GM18505 (cell line): ENCODE data around the gene TAGAP.
"Not testable (repeated sequence)": the region's sequence is repeated elsewhere in the genome, so short reads cannot be mapped to it uniquely, and the experiment has no call there.

ENCODE experiments used
- ATAC-seq: cut with Tn5 transposase; IDR thresholded peaks from one replicate; pipeline ENCODE4 v1.9.1; 2021; ENCODE audit not compliant: unreplicated experiment
- POLR2A ChIP-seq: IDR thresholded peaks from 4 replicates; pipeline ENCODE4 v1.6.1; 2011; ENCODE audit warnings: borderline replicate concordance; ENCODE audit not compliant: insufficient read depth, insufficient read length; ENCODE audit errors: extremely low read depth

The TAGAP gene

GRCh38 chr6:159043947-159044346, 844 bp downstream of the TAGAP start:
- no peak for TF ChIP-seq POLR2A
- ATAC-seq: no peak

DNA sequence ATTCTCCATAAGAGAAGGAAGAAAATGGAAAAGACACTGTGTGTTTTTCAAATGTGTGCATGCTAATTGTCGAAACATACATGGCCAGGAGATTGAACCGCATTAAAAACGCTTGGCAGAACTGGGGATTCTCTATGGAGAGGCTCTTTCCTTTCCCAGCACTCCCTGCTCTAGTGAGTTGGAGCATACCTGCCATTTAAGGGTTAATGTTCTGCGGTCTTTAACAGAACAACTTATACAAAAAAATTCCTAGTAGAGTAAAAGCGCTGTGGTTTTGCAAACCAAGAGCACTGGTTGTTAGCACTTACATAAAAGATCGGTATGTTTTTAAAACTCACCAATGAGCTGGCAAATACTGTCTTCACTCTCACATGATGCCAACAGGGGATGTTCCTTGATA, 1.5 kb downstream of the TAGAP start:
- ATAC-seq: no peak
- TF ChIP-seq POLR2A: no peak

GRCh38 chr6:159042826-159043181, 2.0 kb downstream of the TAGAP start:
- no peak for TF ChIP-seq POLR2A
- ATAC-seq: no peak

- TF ChIP-seq POLR2A: no peak
- ATAC-seq: no peak
These were observed 2.6 kb downstream of the TAGAP start for GRCh38 chr6:159042003-159042825.

DNA sequence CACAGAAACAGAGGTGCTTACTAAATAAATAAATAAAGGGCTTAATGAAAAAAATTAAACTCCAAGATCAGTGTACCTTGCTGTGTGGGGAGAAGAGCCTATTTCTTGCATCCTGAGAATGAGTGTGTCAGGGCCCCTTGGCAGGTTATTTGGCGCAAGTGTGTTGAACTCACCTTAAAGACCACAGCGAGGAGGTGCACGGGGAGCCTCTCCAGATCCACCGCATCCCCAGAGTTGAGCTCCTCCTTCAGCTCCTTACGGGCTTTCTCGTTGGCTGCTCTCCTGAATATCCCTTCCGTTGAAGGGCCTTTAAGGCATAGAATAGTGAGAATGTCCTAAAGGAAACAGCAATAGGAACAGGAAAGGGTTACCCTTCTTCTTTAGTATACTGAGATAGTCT, 3.6 kb downstream of the TAGAP start:
- no peak for ATAC-seq

DNA sequence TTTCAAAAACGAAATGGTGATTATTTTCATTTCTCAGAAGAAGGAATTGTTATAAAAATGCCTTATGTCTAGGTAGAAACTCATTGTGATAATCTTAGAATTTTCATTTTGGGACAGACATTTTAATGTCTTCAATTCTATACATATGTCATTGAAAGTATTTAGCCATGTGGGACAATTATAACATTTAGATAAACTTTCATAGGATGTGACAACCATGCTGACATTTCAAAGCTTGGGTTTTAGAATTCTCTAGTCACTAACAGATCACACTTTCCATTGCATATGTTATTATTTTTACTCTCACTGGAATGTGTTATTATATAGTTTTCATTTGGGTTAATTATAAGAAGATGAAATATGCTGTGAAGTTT, 4.9 kb downstream of the TAGAP start:
- no peak for TF ChIP-seq POLR2A
- ATAC-seq: no peak

More for the DNA sequence above, 3.6 kb downstream of the TAGAP start:
- TF ChIP-seq POLR2A: no peak

DNA sequence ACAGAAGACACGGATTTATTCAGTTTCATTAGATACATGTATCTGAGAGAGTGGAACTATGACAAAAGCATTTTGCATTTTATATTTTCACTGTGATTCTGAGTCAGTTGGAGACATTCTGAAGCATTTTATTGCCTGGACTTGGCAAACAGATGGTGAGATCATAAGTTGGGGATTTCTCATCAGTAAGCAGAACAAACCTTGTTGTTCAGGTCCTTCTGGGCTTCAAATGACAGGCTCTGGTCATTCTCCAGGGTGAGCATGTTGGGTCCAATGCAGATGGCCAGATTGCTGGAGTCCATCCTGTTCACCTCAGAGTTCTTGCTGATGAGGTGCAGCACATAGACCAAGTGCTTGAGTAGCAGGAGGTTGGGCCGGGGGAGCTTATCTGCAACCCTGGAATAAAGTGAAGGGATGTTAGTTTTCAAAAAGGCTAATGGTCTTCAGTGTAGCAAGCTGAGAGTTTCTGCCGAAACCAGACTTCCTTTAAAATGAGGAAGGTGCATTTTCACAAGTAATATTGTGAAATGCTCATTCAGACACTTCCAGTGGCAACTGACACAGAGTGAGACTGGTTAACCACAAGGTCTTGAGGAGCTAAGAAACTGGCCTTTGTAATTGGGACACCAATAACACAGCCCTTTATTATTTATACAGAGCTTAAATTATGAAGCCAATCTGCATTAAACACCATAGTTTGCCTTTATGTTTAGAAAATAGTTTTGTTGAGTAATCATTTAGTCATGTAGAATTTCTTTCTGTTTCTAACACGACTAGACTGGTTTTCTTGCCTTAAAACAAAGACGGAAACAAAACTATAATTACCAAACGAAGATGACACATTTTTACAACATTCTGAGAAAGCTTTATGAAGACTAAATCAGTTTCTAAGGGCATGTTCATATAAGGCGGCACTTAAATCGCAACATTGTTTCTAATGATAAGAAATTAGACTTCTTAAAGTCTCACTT, 5.6 kb downstream of the TAGAP start:
- peak; percentile 74 for ATAC-seq
- TF ChIP-seq POLR2A: no peak

GRCh38 chr6:159038318-159038717, 6.5 kb downstream of the TAGAP start:
- ATAC-seq: not testable (repeated sequence)

- ATAC-seq: no peak
- TF ChIP-seq POLR2A: no peak
These were observed 7.0 kb downstream of the TAGAP start for GRCh38 chr6:159037756-159038290.

DNA sequence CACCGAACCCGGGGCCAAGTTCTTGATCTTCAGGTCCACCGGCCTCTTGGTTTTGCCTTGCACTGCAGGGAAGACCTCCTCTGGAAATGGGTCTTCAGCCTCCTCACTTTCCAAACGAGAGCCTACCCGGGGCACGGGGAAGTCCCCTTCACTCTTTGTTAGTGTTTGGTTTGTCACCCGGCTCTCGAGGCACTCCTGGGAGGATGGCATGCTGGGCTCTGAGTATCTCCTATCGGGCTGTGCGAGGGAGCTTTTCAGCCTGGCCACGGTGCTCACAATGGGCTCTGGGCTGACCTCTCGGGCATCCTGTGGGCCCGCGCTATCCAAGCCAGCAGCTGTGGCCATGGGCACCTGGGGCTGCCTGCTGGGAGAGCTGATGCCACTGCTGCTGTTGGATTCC, 8.1 kb downstream of the TAGAP start:
- ATAC-seq: no peak
- TF ChIP-seq POLR2A: no peak

- ATAC-seq: no peak
- TF ChIP-seq POLR2A: no peak
These were observed 8.9 kb downstream of the TAGAP start for GRCh38 chr6:159035891-159036290.

- no peak for TF ChIP-seq POLR2A
- no peak for ATAC-seq
These were observed 11.4 kb downstream of the TAGAP start for GRCh38 chr6:159033160-159034049.

DNA sequence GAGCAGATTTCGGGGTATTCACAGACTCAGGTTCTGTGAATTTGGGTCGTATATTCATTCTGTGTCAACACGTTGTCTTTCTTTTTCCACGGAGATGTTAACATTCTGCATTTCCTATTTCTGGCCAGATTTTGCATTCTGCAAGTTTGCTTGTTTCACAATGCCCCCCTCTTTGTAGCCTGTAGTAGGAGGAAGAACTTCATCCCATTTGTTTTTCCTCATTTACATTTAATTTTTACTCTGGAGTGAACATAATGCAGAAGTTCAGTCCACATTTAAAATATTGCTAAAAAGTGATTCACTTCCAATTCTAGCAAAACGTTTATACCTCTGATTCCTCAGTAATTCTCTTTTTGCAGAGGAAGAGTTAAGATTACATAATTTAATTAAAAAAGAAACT, 12.9 kb downstream of the TAGAP start:
- TF ChIP-seq POLR2A: no peak
- ATAC-seq: no peak
